HuH-7.5 (cell line): Measurements from ENCODE around the gene PCDH1.

Source experiments
- DNase-seq: peaks from one replicate; pipeline ENCODE4 v3.0.0; 2011; ENCODE audit warnings: low spot score

PCDH1 gene

GRCh38 chr5:141807732-141808131 lies 70.5 kb downstream of the PCDH1 start:
- no peak for DNase-seq

DNA sequence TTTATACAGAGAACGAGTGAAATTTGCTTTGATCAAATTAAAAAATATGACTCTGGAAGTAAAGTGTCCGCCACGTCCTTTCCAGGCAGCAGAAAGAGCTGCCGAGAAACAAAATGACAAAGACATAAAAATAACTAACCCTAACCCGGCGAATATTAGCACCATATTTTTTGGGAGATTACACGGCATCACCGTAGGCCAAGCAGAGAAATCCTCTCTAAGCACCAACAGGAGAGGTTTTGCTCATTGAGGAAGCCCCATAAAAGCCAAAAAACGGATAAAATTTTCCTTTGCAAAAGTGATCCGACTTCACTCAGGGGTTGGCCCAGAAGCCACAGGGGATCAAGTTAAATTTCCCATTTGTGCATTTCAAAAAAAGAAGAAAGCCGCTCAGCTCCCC lies 70.9 kb downstream of the PCDH1 start:
- no peak for DNase-seq

DNA sequence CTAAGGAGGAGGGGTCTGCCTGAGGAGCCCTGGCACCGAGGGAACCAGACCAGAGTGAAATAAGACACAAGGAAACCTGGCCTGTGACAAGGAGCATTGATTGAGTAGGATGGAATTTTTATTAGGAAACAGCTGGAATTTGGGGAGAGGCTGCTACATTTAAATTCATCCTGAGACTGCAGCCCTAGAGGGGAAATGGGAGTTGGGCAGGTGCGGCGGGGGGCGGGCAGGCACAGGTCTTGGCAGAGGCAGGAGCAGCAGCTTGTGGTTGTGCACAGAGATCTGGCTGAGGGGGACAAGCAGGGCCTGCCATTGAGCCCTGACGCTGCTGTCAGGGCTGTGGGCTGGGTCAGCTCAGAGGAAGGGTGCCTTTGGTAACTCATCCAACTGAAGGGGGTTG lies 71.6 kb downstream of the PCDH1 start:
- no peak for DNase-seq

GRCh38 chr5:141805874-141806595 lies 72.2 kb downstream of the PCDH1 start:
- DNase-seq, result no peak

DNA sequence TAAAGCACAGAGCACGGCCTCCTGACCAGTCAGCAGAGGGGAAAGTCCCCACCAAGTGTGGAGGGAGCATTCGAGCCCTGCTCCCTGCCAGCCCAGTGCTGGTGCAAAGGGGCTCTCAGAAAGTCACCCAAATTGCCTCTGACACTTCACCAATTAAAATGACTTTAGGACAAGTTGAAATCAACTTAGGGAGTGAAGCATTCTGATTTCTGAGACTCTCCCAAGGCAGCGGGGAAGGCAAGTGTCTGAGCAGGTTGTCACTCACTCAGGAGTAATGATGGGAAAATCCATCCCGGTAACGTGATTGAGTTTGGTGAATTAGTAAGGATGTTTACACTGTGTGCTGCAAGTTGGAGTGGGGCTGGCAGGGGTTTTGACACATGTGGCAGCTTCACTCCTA lies 73.7 kb downstream of the PCDH1 start:
- no peak for DNase-seq
